Naive B cell (primary cell): ENCODE data around the gene SOX12. TPM values are rescaled to one million over a fixed set of nuclear protein-coding genes. Genes with fewer than 3 reads are reported as not detected.

ENCODE experiments used
- ATAC-seq, 2 donors: fragments of 150-1000 bp; cut with Tn5 transposase; 2 replicates each; pipeline ENCODE4 v1.10.0; 2021; ENCODE audit warnings: low read depth in 2 of 2, mild to moderate bottlenecking in 2 of 2, moderate library complexity in 2 of 2
- DNase-seq: peaks from one replicate; pipeline ENCODE4 v3.0.0; 2022
- H3K27ac Mint-ChIP-seq, 6 donors: one replicate each; pipeline ENCODE4 v1.8.0; 2020 to 2022; ENCODE audit warnings: mild to moderate bottlenecking in 6 of 6, mixed read lengths in 6 of 6, moderate library complexity in 5 of 6, inconsistent platforms in 2 of 6
- H3K27me3 Mint-ChIP-seq, 3 donors: one replicate each; pipeline ENCODE4 v1.8.0; 2021 to 2022; ENCODE audit warnings: mixed read lengths in 3 of 3, mild to moderate bottlenecking in 1 of 3
- H3K36me3 Mint-ChIP-seq, 2 donors: one replicate each; pipeline ENCODE4 v1.8.0; 2020 to 2022; ENCODE audit warnings: mixed read lengths in 2 of 2, inconsistent platforms in 1 of 2, mild to moderate bottlenecking in 1 of 2
- H3K4me1 Mint-ChIP-seq, 3 donors: one replicate each; pipeline ENCODE4 v1.8.0; 2020 to 2022; ENCODE audit warnings: mixed read lengths in 3 of 3, inconsistent platforms in 1 of 3, mild to moderate bottlenecking in 1 of 3, moderate library complexity in 1 of 3
- H3K4me3 Mint-ChIP-seq, 8 donors: one replicate each; pipeline ENCODE4 v1.8.0; 2020 to 2022; ENCODE audit warnings: mild to moderate bottlenecking in 8 of 8, mixed read lengths in 8 of 8, moderate library complexity in 8 of 8, inconsistent platforms in 2 of 8
- H3K9me3 Mint-ChIP-seq, 7 donors: one replicate each; pipeline ENCODE4 v1.8.0; 2020 to 2022; ENCODE audit warnings: mixed read lengths in 7 of 7, mild to moderate bottlenecking in 5 of 7, inconsistent platforms in 2 of 7, moderate library complexity in 1 of 7
- polyA plus RNA-seq, 6 donors: library from polyadenylated mRNA; unstranded; fragments of 300-500 nt; fragmentation: Illumina TruSeq; gene quantifications; one replicate each; pipeline ENCODE4 v1.2.3, GENCODE V29; 2021; ENCODE audit warnings: low read depth in 6 of 6

The SOX12 gene
- polyA plus RNA-seq, 6 donors from 2014 or later: 0.15 to 1.7 (median 0.95) TPM

- H3K4me1 Mint-ChIP-seq: peaks cover 15 to 23% (median 16%) of the 10 kb centered on the region in 3 donors
- peak overlapping the region; percentile 77 to 93 (median 89) for H3K27ac Mint-ChIP-seq
- H3K4me3 Mint-ChIP-seq: peak overlapping the region; percentile 78 to 94 (median 90)
- no peaks in the 10 kb centered on the region for H3K27me3 Mint-ChIP-seq
- peak; percentile 100 for ATAC-seq
- peaks cover 0 to 4% of the 10 kb centered on the region in 2 donors for H3K36me3 Mint-ChIP-seq
- no peaks in the 10 kb centered on the region for H3K9me3 Mint-ChIP-seq
- DNase-seq: peak; percentile 83
Measured at GRCh38 chr20:309841-310644, 15.3 kb upstream of the SOX12 start.

GRCh38 chr20:310645-311044 lies 14.7 kb upstream of the SOX12 start:
- Mint-ChIP-seq H3K4me1 (peaks cover 15 to 23% (median 16%) of the 10 kb centered on the region in 3 donors), H3K36me3 (peaks cover 0 to 4% of the 10 kb centered on the region in 2 donors), H3K27ac (peak overlapping the region in 4 of 6 donors; percentile 77 to 93 (median 88)), H3K4me3 (peak overlapping the region; percentile 78 to 94 (median 90)), H3K9me3 (no peaks in the 10 kb centered on the region), H3K27me3 (no peaks in the 10 kb centered on the region)
- ATAC-seq: peak in 1 of 2 donors; percentile 6
- DNase-seq: no peak

GRCh38 chr20:311609-312008 lies 13.7 kb upstream of the SOX12 start:
- H3K27me3 Mint-ChIP-seq: no peaks in the 10 kb centered on the region
- peak overlapping the region in 6 of 8 donors; percentile 54 to 80 (median 78) for H3K4me3 Mint-ChIP-seq
- DNase-seq (no peak), ATAC-seq (no peak)
- H3K9me3 Mint-ChIP-seq: no peaks in the 10 kb centered on the region
- peaks cover 15 to 23% (median 16%) of the 10 kb centered on the region in 3 donors for H3K4me1 Mint-ChIP-seq
- peaks cover 0 to 2% of the 10 kb centered on the region in 2 donors for H3K36me3 Mint-ChIP-seq
- no peak overlapping the region for H3K27ac Mint-ChIP-seq

- Mint-ChIP-seq H3K27ac (peak overlapping the region in 1 of 6 donors; percentile 60), H3K27me3 (no peaks in the 10 kb centered on the region), H3K4me3 (peak overlapping the region in 1 of 8 donors; percentile 54), H3K9me3 (no peaks in the 10 kb centered on the region), H3K4me1 (peaks cover 15 to 23% (median 16%) of the 10 kb centered on the region in 3 donors), H3K36me3 (no peaks in the 10 kb centered on the region)
- no peak for ATAC-seq
- no peak for DNase-seq
Measured at GRCh38 chr20:312067-312466, 13.3 kb upstream of the SOX12 start.

- DNase-seq (no peak), ATAC-seq (no peak)
- Mint-ChIP-seq H3K36me3 (no peaks in the 10 kb centered on the region), H3K4me3 (no peak overlapping the region), H3K4me1 (peaks cover 15 to 23% (median 16%) of the 10 kb centered on the region in 3 donors), H3K27ac (no peak overlapping the region), H3K9me3 (no peaks in the 10 kb centered on the region), H3K27me3 (no peaks in the 10 kb centered on the region)
Measured at GRCh38 chr20:312866-313265, 12.5 kb upstream of the SOX12 start.

GRCh38 chr20:313402-313801 lies 11.9 kb upstream of the SOX12 start:
- ATAC-seq (no peak), DNase-seq (no peak)
- Mint-ChIP-seq H3K9me3 (no peaks in the 10 kb centered on the region), H3K27me3 (no peaks in the 10 kb centered on the region), H3K4me1 (peaks cover 15 to 23% (median 16%) of the 10 kb centered on the region in 3 donors), H3K27ac (no peak overlapping the region), H3K4me3 (peak overlapping the region in 2 of 8 donors; percentile 40 to 57), H3K36me3 (no peaks in the 10 kb centered on the region)

GRCh38 chr20:313948-314347 lies 11.4 kb upstream of the SOX12 start:
- Mint-ChIP-seq H3K36me3 (no peaks in the 10 kb centered on the region), H3K4me1 (peaks cover 15 to 23% (median 16%) of the 10 kb centered on the region in 3 donors), H3K27ac (no peak overlapping the region), H3K9me3 (no peaks in the 10 kb centered on the region), H3K27me3 (no peaks in the 10 kb centered on the region), H3K4me3 (peak overlapping the region in 1 of 8 donors; percentile 57)
- DNase-seq (no peak), ATAC-seq (no peak)

GRCh38 chr20:316316-317068 lies 8.9 kb upstream of the SOX12 start:
- no peak for DNase-seq
- Mint-ChIP-seq H3K27ac (no peak overlapping the region), H3K36me3 (no peaks in the 10 kb centered on the region), H3K4me3 (no peak overlapping the region), H3K9me3 (no peaks in the 10 kb centered on the region), H3K4me1 (peaks cover 0 to 4% (median 3%) of the 10 kb centered on the region in 3 donors), H3K27me3 (no peaks in the 10 kb centered on the region)
- ATAC-seq: no peak

GRCh38 chr20:324177-325044 lies 941 bp upstream of the SOX12 start:
- peaks cover 24 to 29% (median 27%) of the 10 kb centered on the region in 3 donors for H3K4me1 Mint-ChIP-seq
- no peaks in the 10 kb centered on the region for H3K36me3 Mint-ChIP-seq
- peak overlapping the region; percentile 85 to 99 (median 94) for H3K4me3 Mint-ChIP-seq
- DNase-seq (peak; percentile 93), ATAC-seq (peak; percentile 64)
- H3K27me3 Mint-ChIP-seq: no peaks in the 10 kb centered on the region
- no peaks in the 10 kb centered on the region for H3K9me3 Mint-ChIP-seq
- peak overlapping the region; percentile 80 to 98 (median 90) for H3K27ac Mint-ChIP-seq

- H3K9me3 Mint-ChIP-seq: no peaks in the 10 kb centered on the region
- ATAC-seq: peak in 1 of 2 donors; percentile 2
- no peaks in the 10 kb centered on the region for H3K27me3 Mint-ChIP-seq
- peak overlapping the region in 5 of 6 donors; percentile 52 to 97 (median 67) for H3K27ac Mint-ChIP-seq
- no peaks in the 10 kb centered on the region for H3K36me3 Mint-ChIP-seq
- peak overlapping the region; percentile 83 to 94 (median 86) for H3K4me3 Mint-ChIP-seq
- peak; percentile 67 for DNase-seq
- peaks cover 37 to 46% (median 39%) of the 10 kb centered on the region in 3 donors for H3K4me1 Mint-ChIP-seq
Measured at GRCh38 chr20:325889-326644, 715 bp downstream of the SOX12 start.

- no peak for DNase-seq
- peak overlapping the region in 5 of 6 donors; percentile 39 to 86 (median 52) for H3K27ac Mint-ChIP-seq
- H3K9me3 Mint-ChIP-seq: no peaks in the 10 kb centered on the region
- H3K4me1 Mint-ChIP-seq: peaks cover 37 to 47% (median 39%) of the 10 kb centered on the region in 3 donors
- H3K27me3 Mint-ChIP-seq: no peaks in the 10 kb centered on the region
- ATAC-seq: no peak
- no peaks in the 10 kb centered on the region for H3K36me3 Mint-ChIP-seq
- H3K4me3 Mint-ChIP-seq: peak overlapping the region; percentile 73 to 88 (median 82)
Measured at GRCh38 chr20:326645-327185, 1.4 kb downstream of the SOX12 start.
